A549 (cell line): ENCODE measurements around the gene TCF7L2. TPM values are rescaled to one million over a fixed set of nuclear protein-coding genes. Genes with fewer than 3 reads are reported as not detected.

Source experiments
- ATAC-seq, 2 experiments: fragments of 200-7000 bp in 1 of 2; fragments of >200 bp in 1 of 2; cut with Nextera tagmentation in 1 of 2; cut with Tn5 transposase in 1 of 2; 3 replicates each; pipeline versions ENCODE4 v1.8.0 to v1.9.1; 2018 to 2020; ENCODE audit warnings: mild to moderate bottlenecking in 1 of 2, moderate library complexity in 1 of 2
- CTCF ChIA-PET: fragments of 300-600 bp; sonication (Branson Sonifier 250); formaldehyde crosslinking; extraction: SDS; loops from one replicate; lab custom pipeline; 2021; ENCODE audit warnings: antibody characterized with exemption, inconsistent platforms; lab: Yijun Ruan, JAX
- POLR2A ChIA-PET: fragments of 350-600 bp; formaldehyde crosslinking; extraction: SDS; loops from one replicate; lab custom pipeline; 2021; ENCODE audit warnings: antibody characterized with exemption, inconsistent platforms; lab: Yijun Ruan, JAX
- DNase-seq, 2 experiments: peaks; one replicate each; pipeline versions ENCODE4 v3.0.0 to v3.0.0-alpha.2; 2011 to 2016; ENCODE audit warnings: low read depth in 1 of 2, low spot score in 1 of 2
- FAIRE-seq: peaks from 2 replicates; lab custom pipeline; 2011; peaks lifted over from hg19 to GRCh38; lab: Jason Lieb, UNC
- H3K27ac ChIP-seq, 2 experiments: fragments of >200 bp; sonication (Bioruptor Twin); formaldehyde crosslinking; 3 replicates each; pipeline ENCODE4 v1.5.1; 2016 to 2017
- H3K4me1 ChIP-seq: fragments of >200 bp; sonication (Bioruptor Twin); formaldehyde crosslinking; 3 replicates; pipeline ENCODE4 v1.6.1; 2016
- H3K4me2 ChIP-seq: fragments of >200 bp; sonication (Bioruptor Twin); formaldehyde crosslinking; 3 replicates; pipeline ENCODE4 v1.6.1; 2016
- H3K4me3 ChIP-seq: fragments of >200 bp; sonication (Bioruptor Twin); formaldehyde crosslinking; 3 replicates; pipeline ENCODE4 v1.5.1; 2016
- H3K9me3 ChIP-seq: fragments of >200 bp; sonication (Bioruptor Twin); formaldehyde crosslinking; 3 replicates; pipeline ENCODE4 v1.6.1; 2016
- CBX8 ChIP-seq: fragments of 200-600 bp; sonication (generic); IDR thresholded peaks from 2 replicates; pipeline ENCODE4 v1.6.1; 2016
- CEBPB ChIP-seq, 2 experiments: fragments of >200 bp in 1 of 2; sonication (Bioruptor Twin) in 1 of 2; formaldehyde crosslinking in 1 of 2; IDR thresholded peaks; 2 replicates each; pipeline ENCODE4 v1.6.1; 2012 to 2016
- EHMT2 ChIP-seq: fragments of 200-600 bp; sonication (generic); IDR thresholded peaks from 2 replicates; pipeline ENCODE4 v1.6.1; 2016; ENCODE audit warnings: antibody characterized with exemption, low read depth, mild to moderate bottlenecking, moderate library complexity
- ESRRA ChIP-seq: fragments of 150-350 bp; IDR thresholded peaks from 2 replicates; pipeline ENCODE4 v1.6.1; 2014; ENCODE audit warnings: mild to moderate bottlenecking, low read length, borderline replicate concordance
- HEYL ChIP-seq: fragments of 250-450 bp; sonication (Bioruptor Pico); IDR thresholded peaks from 2 replicates; pipeline ENCODE4 v1.8.0; 2021; ENCODE audit warnings: mild to moderate bottlenecking, moderate library complexity
- HOXA7 ChIP-seq: fragments of 250-450 bp; sonication (Bioruptor Pico); IDR thresholded peaks from 2 replicates; pipeline ENCODE4 v1.5.0; 2020; ENCODE audit warnings: mild to moderate bottlenecking, moderate library complexity
- KDM1A ChIP-seq: fragments of 200-600 bp; sonication (generic); IDR thresholded peaks from 2 replicates; pipeline ENCODE4 v1.6.1; 2016; ENCODE audit warnings: low read depth, mild to moderate bottlenecking
- KDM5A ChIP-seq: fragments of 200-600 bp; sonication (generic); IDR thresholded peaks from 2 replicates; pipeline ENCODE4 v1.6.1; 2016; ENCODE audit warnings: antibody characterized with exemption, mild to moderate bottlenecking
- POLR2A ChIP-seq: IDR thresholded peaks from 2 replicates; pipeline ENCODE4 v1.6.1; 2012; ENCODE audit warnings: mild to moderate bottlenecking, low read length
- POLR2AphosphoS2 ChIP-seq: conservative IDR thresholded peaks from 2 replicates; pipeline ENCODE4 v1.6.1; 2012; ENCODE audit warnings: low read length, improper control_type of control experiment, inconsistent platforms
- RARB ChIP-seq: fragments of 250-450 bp; sonication (Bioruptor Pico); IDR thresholded peaks from 2 replicates; pipeline ENCODE4 v1.8.0; 2021; ENCODE audit warnings: mild to moderate bottlenecking, moderate library complexity
- RCOR1 ChIP-seq: fragments of 150-350 bp; IDR thresholded peaks from 2 replicates; pipeline ENCODE4 v1.6.1; 2014; ENCODE audit warnings: antibody characterized with exemption, low read length, low read depth
- ZNF302 ChIP-seq: fragments of 250-450 bp; sonication (Bioruptor Pico); IDR thresholded peaks from 2 replicates; pipeline ENCODE4 v1.9.0; 2021; ENCODE audit warnings: inconsistent platforms, mild to moderate bottlenecking, moderate library complexity
- WGBS: methylation state at CpG from one replicate; pipeline ENCODE4 v1.1.6; 2017; ENCODE audit errors: missing lambda C conversion rate; 5-methylcytosine and 5-hydroxymethylcytosine counted together
- polyA plus RNA-seq, 4 experiments: library from polyadenylated mRNA; depleted of rRNA in 3 of 4; stranded (reverse); fragments of >200 nt; fragmentation: RNase III in 1 of 4; extraction: RNeasy Plus Mini Kit Qiagen cat#74134 plus additional on column Dnase treatment in 1 of 4; gene quantifications; 2 replicates in 3 of 4; 3 replicates in 1 of 4; pipeline ENCODE4 v1.2.3, GENCODE V29; 2011 to 2017
- TF ChIP-seq, protein P1 (sequence below): fragments of >200 bp; sonication (Bioruptor Twin); formaldehyde crosslinking; IDR thresholded peaks from 3 replicates; pipeline ENCODE4 v1.5.1; 2016
- TF ChIP-seq, protein P2 (sequence below): IDR thresholded peaks from 2 replicates; pipeline ENCODE4 v1.6.1; 2012
- TF ChIP-seq, protein P3 (sequence below): fragments of 250-450 bp; sonication (Bioruptor Pico); IDR thresholded peaks from 2 replicates; pipeline ENCODE4 v1.5.0; 2020; ENCODE audit warnings: low read depth, mild to moderate bottlenecking, moderate library complexity
- TF ChIP-seq, protein P4 (sequence below): fragments of 150-350 bp; IDR thresholded peaks from 2 replicates; pipeline ENCODE4 v1.6.1; 2014; ENCODE audit warnings: low read depth, mild to moderate bottlenecking, low read length

TCF7L2 gene
- polyA plus RNA-seq, 2 of the 4 experiments (the other 2 are of a cell fraction): 11.3 to 14.5 TPM

DNA sequence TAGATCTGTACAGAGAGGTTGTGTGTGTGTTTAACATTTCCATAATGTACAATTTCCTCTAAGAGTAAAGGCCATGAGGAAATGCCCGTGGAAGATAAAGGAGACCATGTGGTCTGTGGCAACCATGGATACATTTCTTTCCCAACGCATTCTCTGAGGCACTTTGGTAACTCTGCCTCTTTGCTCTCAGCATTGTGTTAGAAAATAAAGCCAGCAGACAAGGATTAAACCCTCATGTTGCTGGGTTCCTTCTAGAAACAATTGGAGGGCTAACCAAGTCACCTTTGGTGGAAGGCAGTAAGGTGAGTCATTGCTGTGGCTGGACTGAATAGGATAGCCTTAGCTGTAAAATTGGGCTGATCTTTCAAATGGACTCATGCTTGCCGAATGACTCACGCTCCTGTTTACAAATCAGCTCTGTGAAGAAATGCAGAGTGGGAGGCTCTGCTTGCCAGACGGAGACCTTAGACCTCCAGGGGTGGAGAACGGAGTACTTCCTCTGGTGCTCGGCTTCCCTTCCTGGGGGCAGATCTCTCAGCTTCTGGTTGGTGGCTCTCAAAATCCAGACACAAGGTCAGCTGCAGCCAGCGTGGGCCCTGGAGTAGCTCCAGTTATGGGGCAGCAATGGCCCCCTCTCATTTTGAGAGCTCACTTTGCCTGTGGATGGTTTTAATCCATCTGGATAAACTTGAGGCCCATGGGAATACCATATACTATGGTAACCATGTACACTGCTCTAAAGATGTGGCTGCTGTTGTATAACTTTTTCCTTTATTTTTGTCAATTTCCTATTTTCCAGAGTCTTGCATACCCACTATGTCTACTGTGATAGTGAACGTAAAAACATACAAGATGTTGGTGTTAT, 137.3 kb downstream of the TCF7L2 start (continued):
- TF ChIP-seq POLR2AphosphoS2 (no peak), CEBPB (IDR thresholded peaks at IDR 0.05) (peak; percentile 76 to 95; a peak in 3 of 4 replicates), CBX8 (no peak), HEYL (CRISPR knock-in tag) (no peak), EHMT2 (no peak), RARB (CRISPR knock-in tag) (no peak), KDM5A (no peak), ESRRA (no peak), RCOR1 (no peak)

DNA sequence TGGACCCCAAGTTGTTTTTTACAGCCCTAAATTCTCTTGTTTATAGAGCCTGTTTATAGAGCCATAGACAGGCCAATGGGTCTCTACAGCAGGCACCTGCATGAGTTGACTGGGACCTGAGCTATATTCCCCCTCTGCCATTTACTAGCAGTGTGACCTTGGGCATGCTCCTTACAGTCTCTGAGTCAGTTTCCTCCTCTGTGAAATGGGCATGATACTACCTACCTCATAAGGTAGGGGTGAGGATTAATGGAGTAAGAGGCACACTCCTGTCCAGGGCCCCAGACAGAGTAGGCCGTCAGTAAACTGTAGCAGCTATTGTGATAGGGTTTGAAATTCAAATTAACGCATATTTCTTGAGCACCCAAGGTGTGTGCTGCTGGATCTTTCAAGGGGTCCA, 138.1 kb downstream of the TCF7L2 start:
- no peak for FAIRE-seq
- ChIA-PET POLR2A (interaction anchor here (1.1 to 2.3 kb wide), 3 partner anchors 14 to 138 kb away, joined by 6 to 23 read pairs (median 12); partner anchors contain the start of gene TCF7L2), CTCF (interaction anchor here (0.9 to 1.4 kb wide), 5 partner anchors 11 to 297 kb away, joined by 3 to 5 read pairs (median 3); no protein-coding TSS in a partner anchor)
- Histone ChIP-seq H3K4me2 (peak overlapping the region; percentile 65), H3K9me3 (no peaks in the 10 kb centered on the region), H3K27ac (peak overlapping the region; percentile 88 to 92)
- DNase-seq: no peak
- WGBS: 93% methylated on average over 2 of the region's 2 CpGs
- peak; percentile 66; the same call in 1 of the 2 replicates for TF ChIP-seq KDM1A
- TF ChIP-seq, protein P1, sequence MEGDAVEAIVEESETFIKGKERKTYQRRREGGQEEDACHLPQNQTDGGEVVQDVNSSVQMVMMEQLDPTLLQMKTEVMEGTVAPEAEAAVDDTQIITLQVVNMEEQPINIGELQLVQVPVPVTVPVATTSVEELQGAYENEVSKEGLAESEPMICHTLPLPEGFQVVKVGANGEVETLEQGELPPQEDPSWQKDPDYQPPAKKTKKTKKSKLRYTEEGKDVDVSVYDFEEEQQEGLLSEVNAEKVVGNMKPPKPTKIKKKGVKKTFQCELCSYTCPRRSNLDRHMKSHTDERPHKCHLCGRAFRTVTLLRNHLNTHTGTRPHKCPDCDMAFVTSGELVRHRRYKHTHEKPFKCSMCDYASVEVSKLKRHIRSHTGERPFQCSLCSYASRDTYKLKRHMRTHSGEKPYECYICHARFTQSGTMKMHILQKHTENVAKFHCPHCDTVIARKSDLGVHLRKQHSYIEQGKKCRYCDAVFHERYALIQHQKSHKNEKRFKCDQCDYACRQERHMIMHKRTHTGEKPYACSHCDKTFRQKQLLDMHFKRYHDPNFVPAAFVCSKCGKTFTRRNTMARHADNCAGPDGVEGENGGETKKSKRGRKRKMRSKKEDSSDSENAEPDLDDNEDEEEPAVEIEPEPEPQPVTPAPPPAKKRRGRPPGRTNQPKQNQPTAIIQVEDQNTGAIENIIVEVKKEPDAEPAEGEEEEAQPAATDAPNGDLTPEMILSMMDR: no peak
- no peak for TF ChIP-seq EHMT2
- TF ChIP-seq, protein P2, sequence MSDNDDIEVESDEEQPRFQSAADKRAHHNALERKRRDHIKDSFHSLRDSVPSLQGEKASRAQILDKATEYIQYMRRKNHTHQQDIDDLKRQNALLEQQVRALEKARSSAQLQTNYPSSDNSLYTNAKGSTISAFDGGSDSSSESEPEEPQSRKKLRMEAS: no peak
- TF ChIP-seq, all 56 proteins: peak for 1
- peaks cover 80% of the 10 kb centered on the region for H3K4me1 ChIP-seq
- ATAC-seq: no peak
- no peak overlapping the region for H3K4me3 ChIP-seq

DNA sequence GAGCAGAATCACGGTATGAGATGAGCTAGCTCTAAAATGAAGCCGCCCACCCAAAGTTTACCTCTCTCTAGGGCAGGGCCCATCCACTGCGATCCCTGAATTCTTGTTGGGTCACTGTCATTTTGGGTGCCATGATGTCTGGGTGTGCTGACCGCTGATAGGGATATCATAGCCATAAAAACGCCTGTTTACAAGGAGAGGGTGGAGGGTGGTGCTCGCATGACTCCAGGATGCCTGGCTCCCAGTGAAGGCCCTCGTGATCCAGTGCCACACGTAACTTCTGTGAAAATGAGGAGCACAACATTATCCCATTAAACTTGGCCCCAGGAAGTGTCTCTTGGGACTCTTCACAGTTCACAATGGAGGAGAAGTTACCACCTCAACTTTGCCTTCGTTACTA, 139.5 kb downstream of the TCF7L2 start:
- ChIA-PET CTCF (interaction anchor here (0.6 to 1.2 kb wide), 3 partner anchors 10 to 38 kb away, joined by 3 to 5 read pairs (median 3); no protein-coding TSS in a partner anchor), POLR2A (interaction anchor here (0.8 kb wide), 1 partner anchor 16 kb away, joined by 3 read pairs; no protein-coding TSS in a partner anchor)
- FAIRE-seq: no peak

More for the DNA sequence above, 139.5 kb downstream of the TCF7L2 start:
- Histone ChIP-seq H3K4me3 (no peak overlapping the region), H3K9me3 (no peaks in the 10 kb centered on the region), H3K4me1 (peaks cover 78% of the 10 kb centered on the region), H3K4me2 (no peak overlapping the region), H3K27ac (peak overlapping the region; percentile 88 to 92)
- ATAC-seq (no peak), DNase-seq (no peak)
- 95% methylated on average over 9 of the region's 9 CpGs for WGBS
- TF ChIP-seq, protein P3, sequence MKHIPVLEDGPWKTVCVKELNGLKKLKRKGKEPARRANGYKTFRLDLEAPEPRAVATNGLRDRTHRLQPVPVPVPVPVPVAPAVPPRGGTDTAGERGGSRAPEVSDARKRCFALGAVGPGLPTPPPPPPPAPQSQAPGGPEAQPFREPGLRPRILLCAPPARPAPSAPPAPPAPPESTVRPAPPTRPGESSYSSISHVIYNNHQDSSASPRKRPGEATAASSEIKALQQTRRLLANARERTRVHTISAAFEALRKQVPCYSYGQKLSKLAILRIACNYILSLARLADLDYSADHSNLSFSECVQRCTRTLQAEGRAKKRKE (CRISPR knock-in tag): no peak
- TF ChIP-seq CBX8 (no peak), HOXA7 (CRISPR knock-in tag) (no peak), POLR2A (no peak), ZNF302 (CRISPR knock-in tag) (no peak), CEBPB (IDR thresholded peaks at IDR 0.05) (no peak)
- TF ChIP-seq, protein P4, sequence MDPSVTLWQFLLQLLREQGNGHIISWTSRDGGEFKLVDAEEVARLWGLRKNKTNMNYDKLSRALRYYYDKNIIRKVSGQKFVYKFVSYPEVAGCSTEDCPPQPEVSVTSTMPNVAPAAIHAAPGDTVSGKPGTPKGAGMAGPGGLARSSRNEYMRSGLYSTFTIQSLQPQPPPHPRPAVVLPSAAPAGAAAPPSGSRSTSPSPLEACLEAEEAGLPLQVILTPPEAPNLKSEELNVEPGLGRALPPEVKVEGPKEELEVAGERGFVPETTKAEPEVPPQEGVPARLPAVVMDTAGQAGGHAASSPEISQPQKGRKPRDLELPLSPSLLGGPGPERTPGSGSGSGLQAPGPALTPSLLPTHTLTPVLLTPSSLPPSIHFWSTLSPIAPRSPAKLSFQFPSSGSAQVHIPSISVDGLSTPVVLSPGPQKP: no peak
